GM23248 (cell line): ENCODE measurements around the gene SLC25A1.

ENCODE experiments used
- EZH2 ChIP-seq: fragments of 200-600 bp; sonication (generic); IDR thresholded peaks from 2 replicates; pipeline ENCODE4 v1.6.1; 2018; ENCODE audit warnings: antibody characterized with exemption, mild to moderate bottlenecking; ENCODE audit not compliant: insufficient read depth, poor library complexity, severe bottlenecking
- EZH2phosphoT487 ChIP-seq: fragments of 200-600 bp; sonication (generic); IDR thresholded peaks from 2 replicates; pipeline ENCODE4 v1.6.1; 2018; ENCODE audit warnings: antibody characterized with exemption, moderate library complexity, mild to moderate bottlenecking, low read depth; ENCODE audit not compliant: insufficient read depth

GRCh38 chr22:19225560-19225959 lies 47.0 kb upstream of the SLC25A1 start:
- TF ChIP-seq EZH2: no peak
- no peak for TF ChIP-seq EZH2phosphoT487
